Measurements from ENCODE around the gene SEC14L1.

Gene SEC14L1

DNA sequence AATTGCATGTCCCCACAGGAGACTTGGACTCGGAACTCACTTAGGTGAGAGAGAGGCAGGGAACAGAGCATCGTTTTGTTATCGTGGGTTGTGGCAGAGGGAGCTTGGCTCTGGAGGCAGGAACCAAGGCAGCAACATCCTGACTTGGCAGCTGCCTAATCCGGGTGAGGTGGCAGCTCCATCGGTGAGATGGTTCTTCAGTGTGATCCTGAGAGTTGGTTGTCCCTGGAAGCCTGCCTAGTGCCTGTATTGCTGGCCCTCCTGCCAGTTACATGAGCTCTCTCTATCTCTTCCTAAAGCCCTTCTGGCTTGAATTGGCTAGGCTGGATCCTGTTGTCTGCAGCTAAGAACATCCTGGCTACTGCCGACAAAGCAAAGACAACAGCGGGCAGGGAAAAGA lies 19.9 kb upstream of the SEC14L1 start:
- Histone ChIP-seq H3K4me2 (ENCODE audit: low read length) (no peak overlapping the region), H3K9ac (no peak overlapping the region), H3K27me3 (ENCODE audit: control insufficient read depth, insufficient read depth, low read length) (no peaks in the 10 kb centered on the region), H3K9me3 (ENCODE audit: control insufficient read depth, low read length) (no peaks in the 10 kb centered on the region), H3K4me1 (no peaks in the 10 kb centered on the region), H3K36me3 (ENCODE audit: control insufficient read depth, insufficient read depth, low read length) (no peaks in the 10 kb centered on the region), H3K27ac (peak overlapping the region; percentile 44), H3K79me2 (no peaks in the 10 kb centered on the region), H3K4me3 (ENCODE audit: low read depth, low read length) (no peak overlapping the region), H2AFZ (no peak overlapping the region)
- TF ChIP-seq, protein P1, sequence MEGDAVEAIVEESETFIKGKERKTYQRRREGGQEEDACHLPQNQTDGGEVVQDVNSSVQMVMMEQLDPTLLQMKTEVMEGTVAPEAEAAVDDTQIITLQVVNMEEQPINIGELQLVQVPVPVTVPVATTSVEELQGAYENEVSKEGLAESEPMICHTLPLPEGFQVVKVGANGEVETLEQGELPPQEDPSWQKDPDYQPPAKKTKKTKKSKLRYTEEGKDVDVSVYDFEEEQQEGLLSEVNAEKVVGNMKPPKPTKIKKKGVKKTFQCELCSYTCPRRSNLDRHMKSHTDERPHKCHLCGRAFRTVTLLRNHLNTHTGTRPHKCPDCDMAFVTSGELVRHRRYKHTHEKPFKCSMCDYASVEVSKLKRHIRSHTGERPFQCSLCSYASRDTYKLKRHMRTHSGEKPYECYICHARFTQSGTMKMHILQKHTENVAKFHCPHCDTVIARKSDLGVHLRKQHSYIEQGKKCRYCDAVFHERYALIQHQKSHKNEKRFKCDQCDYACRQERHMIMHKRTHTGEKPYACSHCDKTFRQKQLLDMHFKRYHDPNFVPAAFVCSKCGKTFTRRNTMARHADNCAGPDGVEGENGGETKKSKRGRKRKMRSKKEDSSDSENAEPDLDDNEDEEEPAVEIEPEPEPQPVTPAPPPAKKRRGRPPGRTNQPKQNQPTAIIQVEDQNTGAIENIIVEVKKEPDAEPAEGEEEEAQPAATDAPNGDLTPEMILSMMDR (IDR thresholded peaks at IDR 0.05): no peak

DNA sequence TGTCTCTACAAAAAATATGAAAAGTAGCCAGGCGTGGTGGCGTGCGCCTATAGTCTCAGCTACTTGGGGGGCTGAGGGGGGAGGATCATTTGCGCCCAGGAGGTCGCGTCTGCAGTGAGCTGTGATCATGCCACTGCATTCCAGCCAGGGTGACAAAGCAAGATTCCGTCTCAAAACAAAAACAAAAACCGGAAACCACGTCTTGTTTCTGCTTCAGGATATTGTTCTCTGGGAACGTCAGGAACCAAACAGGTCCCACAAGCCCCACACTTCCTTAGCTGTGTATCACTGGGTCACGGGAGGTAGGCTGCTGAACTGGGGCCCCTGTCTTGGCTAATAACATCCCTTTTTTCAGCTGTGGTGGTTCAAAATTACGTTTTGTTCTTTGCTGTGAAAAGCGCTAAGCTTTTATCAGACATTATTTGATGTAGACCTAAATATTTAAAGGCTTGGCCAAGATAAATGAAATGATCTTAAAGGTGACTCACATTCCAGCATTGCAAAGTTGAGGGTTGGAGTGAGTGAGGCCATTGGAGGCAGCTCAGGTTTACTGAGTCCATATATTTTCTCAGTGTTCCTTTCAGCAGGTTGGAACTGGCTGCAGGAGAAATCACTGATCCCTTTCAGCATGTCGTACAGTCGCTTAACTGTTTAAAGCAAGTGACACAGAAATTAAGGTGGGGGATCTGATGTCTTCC lies 16.4 kb upstream of the SEC14L1 start:
- Histone ChIP-seq H3K36me3 (ENCODE audit: control insufficient read depth, insufficient read depth, low read length) (no peaks in the 10 kb centered on the region), H3K9me3 (ENCODE audit: control insufficient read depth, low read length) (no peaks in the 10 kb centered on the region), H3K27me3 (ENCODE audit: control insufficient read depth, insufficient read depth, low read length) (no peaks in the 10 kb centered on the region), H3K27ac (peak overlapping the region; percentile 57), H2AFZ (peak overlapping the region; percentile 2), H3K4me2 (ENCODE audit: low read length) (no peak overlapping the region), H3K9ac (no peak overlapping the region), H3K4me3 (ENCODE audit: low read depth, low read length) (no peak overlapping the region), H3K79me2 (no peaks in the 10 kb centered on the region), H3K4me1 (no peaks in the 10 kb centered on the region)
- TF ChIP-seq, protein P1 (IDR thresholded peaks at IDR 0.05): no peak

DNA sequence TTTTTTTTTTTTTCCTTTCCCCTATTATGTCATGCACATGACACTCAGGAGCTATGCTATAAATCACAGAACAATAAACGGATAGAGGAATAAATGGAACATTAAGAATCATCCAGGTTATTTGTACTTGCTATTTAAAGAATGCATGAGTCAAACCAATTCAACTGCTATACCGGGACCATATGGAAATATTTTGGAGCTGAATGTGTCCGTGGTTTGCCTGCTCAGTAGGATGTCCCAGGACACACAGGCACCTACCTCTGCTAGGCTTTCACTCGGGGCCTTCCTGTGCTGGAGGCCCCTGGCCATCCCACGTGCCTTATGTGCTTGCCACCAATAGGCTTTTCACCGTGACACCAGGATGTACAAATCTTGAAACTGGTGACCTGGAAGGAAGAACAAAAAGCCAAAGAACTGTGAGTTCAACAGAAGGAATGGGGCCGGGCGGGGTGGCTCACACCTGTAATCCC lies 15.3 kb upstream of the SEC14L1 start:
- Histone ChIP-seq H2AFZ (no peak overlapping the region), H3K4me1 (no peaks in the 10 kb centered on the region), H3K4me3 (ENCODE audit: low read depth, low read length) (no peak overlapping the region), H3K9ac (no peak overlapping the region), H3K4me2 (ENCODE audit: low read length) (no peak overlapping the region), H3K36me3 (ENCODE audit: control insufficient read depth, insufficient read depth, low read length) (no peaks in the 10 kb centered on the region), H3K9me3 (ENCODE audit: control insufficient read depth, low read length) (no peaks in the 10 kb centered on the region), H3K27ac (peak overlapping the region; percentile 62), H3K79me2 (no peaks in the 10 kb centered on the region), H3K27me3 (ENCODE audit: control insufficient read depth, insufficient read depth, low read length) (no peaks in the 10 kb centered on the region)
- TF ChIP-seq, protein P1 (IDR thresholded peaks at IDR 0.05): no peak

DNA sequence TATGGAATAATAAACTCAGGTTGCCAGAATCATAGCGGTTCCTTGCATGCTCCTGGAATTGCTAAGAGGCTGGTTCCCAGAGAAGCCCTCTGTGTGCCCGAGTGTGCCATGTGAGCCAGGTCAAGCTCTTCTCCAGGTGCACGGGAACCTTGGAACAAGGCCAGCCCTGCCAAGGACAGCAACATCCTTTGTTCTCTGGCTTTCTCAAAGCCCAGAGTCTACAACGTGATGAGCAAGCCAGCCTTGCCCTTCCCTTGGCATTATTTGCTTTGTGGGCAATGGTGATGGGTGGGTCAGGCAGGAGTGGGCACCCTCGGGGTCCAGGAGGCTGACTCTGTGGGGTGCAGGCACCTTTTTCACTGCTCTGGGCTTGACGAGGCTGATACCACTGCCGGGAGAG lies 14.2 kb upstream of the SEC14L1 start:
- TF ChIP-seq, protein P1 (IDR thresholded peaks at IDR 0.05): no peak
- no peak overlapping the region for H3K9ac ChIP-seq
- no peaks in the 10 kb centered on the region for H3K9me3 ChIP-seq (ENCODE audit: control insufficient read depth, low read length)
- no peaks in the 10 kb centered on the region for H3K79me2 ChIP-seq
- H3K4me2 ChIP-seq (ENCODE audit: low read length): no peak overlapping the region
- peak overlapping the region; percentile 62 for H3K27ac ChIP-seq
- H3K36me3 ChIP-seq (ENCODE audit: control insufficient read depth, insufficient read depth, low read length): no peaks in the 10 kb centered on the region
- no peaks in the 10 kb centered on the region for H3K27me3 ChIP-seq (ENCODE audit: control insufficient read depth, insufficient read depth, low read length)
- H3K4me1 ChIP-seq: no peaks in the 10 kb centered on the region
- H3K4me3 ChIP-seq (ENCODE audit: low read depth, low read length): no peak overlapping the region
- no peak overlapping the region for H2AFZ ChIP-seq

All from parathyroid adenoma (tissue), 2 donors.